ENCODE data around the gene GABBR2. TPM values are rescaled to one million over a fixed set of nuclear protein-coding genes. Genes with fewer than 3 reads are reported as not detected.
A peak's percentile ranks its signal among the peaks of the same experiment; 100 is the strongest.

GABBR2 gene
- total and polyA plus RNA-seq, 9 of the 15 experiments (the other 6 are each of a cell fraction or from before 2014, with no cell fraction given), result 0.15 to 1.9 (median 0.32) TPM

GRCh38 chr9:98375138-98375726 lies 333.5 kb downstream of the GABBR2 start (continued):
- no peak for TF ChIP-seq ZBTB9 (CRISPR knock-in tag; IDR thresholded peaks at IDR 0.05)
- TF ChIP-seq TRIM28 (IDR thresholded peaks at IDR 0.05), result no peak
- TF ChIP-seq EHMT2 (IDR thresholded peaks at IDR 0.05), result no peak
- no peak for TF ChIP-seq CBX8 (IDR thresholded peaks at IDR 0.05; ENCODE audit: borderline replicate concordance, extremely low read depth, low read depth, low read length, poor library complexity, severe bottlenecking)
- TF ChIP-seq NR2C2 (CRISPR knock-in tag; IDR thresholded peaks at IDR 0.05), result no peak
- 0 out of 2 replicates have a peak, but pooled peaks have one; percentile 45 for TF ChIP-seq NR2C2 (tag; IDR thresholded peaks at IDR 0.05)
- TF ChIP-seq AFF1 (IDR thresholded peaks at IDR 0.05; ENCODE audit: low read depth in 1 of 2, partially characterized antibody in 2 of 2), result no peak
- TF ChIP-seq ZEB2 (IDR thresholded peaks at IDR 0.05), result no peak
- no peak for TF ChIP-seq ZNF740 (CRISPR knock-in tag; IDR thresholded peaks at IDR 0.05)
- no peak for TF ChIP-seq ZNF740 (tag; IDR thresholded peaks at IDR 0.05)
- TF ChIP-seq KLF13 (tag; IDR thresholded peaks at IDR 0.05; ENCODE audit: borderline replicate concordance, low read depth), result no peak
- TF ChIP-seq RFX7 (CRISPR knock-in tag; IDR thresholded peaks at IDR 0.05), result no peak
- no peak for TF ChIP-seq IFI16 (CRISPR knock-in tag; IDR thresholded peaks at IDR 0.05)
- no peak for TF ChIP-seq NUFIP1 (IDR thresholded peaks at IDR 0.05; ENCODE audit: partially characterized antibody)
- TF ChIP-seq PCBP1 (IDR thresholded peaks at IDR 0.05; ENCODE audit: low read depth, low read length, poor library complexity, severe bottlenecking), result no peak
- no peak for TF ChIP-seq ZNF551 (CRISPR knock-in tag; IDR thresholded peaks at IDR 0.05)
- TF ChIP-seq LCOR (CRISPR knock-in tag; IDR thresholded peaks at IDR 0.05), result no peak
- no peak for TF ChIP-seq ARNT (IDR thresholded peaks at IDR 0.05)
- no peak for TF ChIP-seq TAF9B (IDR thresholded peaks at IDR 0.05; ENCODE audit: partially characterized antibody)
- no peak for TF ChIP-seq MYNN (IDR thresholded peaks at IDR 0.05)
- TF ChIP-seq MYNN (CRISPR knock-in tag; IDR thresholded peaks at IDR 0.05), result no peak
- no peak; the same call in 1 of the 2 replicates for TF ChIP-seq CHAMP1 (IDR thresholded peaks at IDR 0.05)

Measured in K562 (cell line).